Measurements from ENCODE around the gene PARM1. TPM values are rescaled to one million over a fixed set of nuclear protein-coding genes. Genes with fewer than 3 reads are reported as not detected.

Gene PARM1
- total and polyA plus RNA-seq, 10 donors: 2.6 to 42.6 (median 12.1) TPM

DNA sequence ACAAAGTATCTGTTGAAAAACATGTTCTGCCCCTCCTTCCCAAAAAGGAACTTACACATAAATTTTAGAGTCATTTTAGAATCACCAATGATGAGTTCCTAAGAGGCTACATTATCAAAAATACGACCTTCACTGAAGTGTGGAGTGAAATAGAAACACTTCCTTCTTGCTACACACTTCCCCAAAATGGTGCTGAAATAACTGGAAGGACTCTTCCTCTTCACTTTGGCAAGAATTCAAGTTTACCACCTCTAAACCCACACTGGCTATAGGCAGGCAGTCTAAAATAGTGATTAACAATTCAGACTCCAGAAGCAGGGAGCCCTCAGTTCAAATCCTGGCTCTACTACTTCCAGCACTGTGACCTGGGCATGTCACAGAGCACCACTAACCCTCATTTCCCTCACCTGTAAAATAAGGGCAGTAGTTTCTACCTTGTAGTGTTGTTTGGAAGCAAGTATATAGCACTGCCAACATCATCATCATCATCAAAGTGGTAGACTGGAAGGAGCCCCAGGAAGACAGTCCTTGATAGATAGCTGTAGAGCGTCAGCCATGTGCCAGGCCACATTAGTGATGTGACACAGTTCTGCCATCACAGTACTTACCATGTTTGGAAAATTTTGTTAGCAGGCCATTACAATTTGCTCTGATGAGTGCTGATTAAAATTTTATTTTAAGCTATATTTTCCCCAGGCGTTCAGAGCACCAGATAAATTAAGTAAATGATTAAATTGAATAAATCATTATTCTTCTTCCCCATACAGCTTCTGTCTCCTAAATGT is 103.3 kb downstream of the PARM1 start:
- no peak for DNase-seq
- peak overlapping the region in 1 of 8 donors; percentile 0 for H3K27ac ChIP-seq
- no peak overlapping the region for H3K4me3 ChIP-seq
- no peaks in the 10 kb centered on the region for H3K9me3 ChIP-seq
- peaks cover 0 to 22% (median 6%) of the 10 kb centered on the region in 6 donors for H3K4me1 ChIP-seq
- 55 to 63% (median 61%) methylated on average over 3 of the region's 3 CpGs for WGBS, 5 donors
- H3K36me3 ChIP-seq: no peaks in the 10 kb centered on the region
- intact Hi-C loops (cut with DNase I; ENCODE audit: low total_unique reads): no loop called here
- no peaks in the 10 kb centered on the region for H3K27me3 ChIP-seq (replicated peaks in 1 of 7)
- TF ChIP-seq, protein P1, sequence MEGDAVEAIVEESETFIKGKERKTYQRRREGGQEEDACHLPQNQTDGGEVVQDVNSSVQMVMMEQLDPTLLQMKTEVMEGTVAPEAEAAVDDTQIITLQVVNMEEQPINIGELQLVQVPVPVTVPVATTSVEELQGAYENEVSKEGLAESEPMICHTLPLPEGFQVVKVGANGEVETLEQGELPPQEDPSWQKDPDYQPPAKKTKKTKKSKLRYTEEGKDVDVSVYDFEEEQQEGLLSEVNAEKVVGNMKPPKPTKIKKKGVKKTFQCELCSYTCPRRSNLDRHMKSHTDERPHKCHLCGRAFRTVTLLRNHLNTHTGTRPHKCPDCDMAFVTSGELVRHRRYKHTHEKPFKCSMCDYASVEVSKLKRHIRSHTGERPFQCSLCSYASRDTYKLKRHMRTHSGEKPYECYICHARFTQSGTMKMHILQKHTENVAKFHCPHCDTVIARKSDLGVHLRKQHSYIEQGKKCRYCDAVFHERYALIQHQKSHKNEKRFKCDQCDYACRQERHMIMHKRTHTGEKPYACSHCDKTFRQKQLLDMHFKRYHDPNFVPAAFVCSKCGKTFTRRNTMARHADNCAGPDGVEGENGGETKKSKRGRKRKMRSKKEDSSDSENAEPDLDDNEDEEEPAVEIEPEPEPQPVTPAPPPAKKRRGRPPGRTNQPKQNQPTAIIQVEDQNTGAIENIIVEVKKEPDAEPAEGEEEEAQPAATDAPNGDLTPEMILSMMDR (IDR thresholded peaks at IDR 0.05 in 8 of 11, conservative IDR thresholded peaks at IDR 0.05 in 3 of 11): no peak
- TF ChIP-seq POLR2AphosphoS5 (IDR thresholded peaks at IDR 0.05): no peak
- no peak for TF ChIP-seq POLR2A (IDR thresholded peaks at IDR 0.05)

DNA sequence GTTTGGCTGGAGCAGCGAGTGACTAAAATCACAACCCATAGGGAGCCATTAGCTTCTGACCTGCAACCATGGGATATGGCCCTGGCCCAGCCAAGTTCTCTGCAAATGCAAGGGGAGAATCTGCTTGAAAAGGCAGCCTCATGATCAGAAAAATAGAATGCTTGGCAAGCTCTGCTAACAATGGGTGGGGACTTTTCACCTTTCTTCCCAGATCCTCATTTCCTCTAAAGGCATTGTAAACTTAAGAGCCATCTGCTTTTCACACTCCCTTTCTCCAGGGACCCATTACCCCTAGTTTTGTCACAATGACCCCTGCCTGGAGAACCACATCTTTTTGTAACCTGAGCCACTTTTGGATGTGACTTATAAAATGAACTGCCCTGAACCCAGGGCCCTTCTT is 104.3 kb downstream of the PARM1 start:
- H3K4me3 ChIP-seq: no peak overlapping the region
- TF ChIP-seq POLR2A (IDR thresholded peaks at IDR 0.05) (no peak), POLR2AphosphoS5 (IDR thresholded peaks at IDR 0.05) (no peak)
- TF ChIP-seq, protein P1 (IDR thresholded peaks at IDR 0.05 in 8 of 11, conservative IDR thresholded peaks at IDR 0.05 in 3 of 11): no peak
- DNase-seq: no peak
- intact Hi-C loops (cut with DNase I; ENCODE audit: low total_unique reads): no loop called here
- H3K9me3 ChIP-seq: no peaks in the 10 kb centered on the region
- no peak overlapping the region for H3K27ac ChIP-seq
- no peaks in the 10 kb centered on the region for H3K27me3 ChIP-seq (replicated peaks in 1 of 7)
- 69 to 89% (median 88%) methylated on average over 1 of the region's 1 CpG for WGBS, 5 donors
- H3K36me3 ChIP-seq: no peaks in the 10 kb centered on the region
- H3K4me1 ChIP-seq: peaks cover 0 to 20% (median 6%) of the 10 kb centered on the region in 6 donors

DNA sequence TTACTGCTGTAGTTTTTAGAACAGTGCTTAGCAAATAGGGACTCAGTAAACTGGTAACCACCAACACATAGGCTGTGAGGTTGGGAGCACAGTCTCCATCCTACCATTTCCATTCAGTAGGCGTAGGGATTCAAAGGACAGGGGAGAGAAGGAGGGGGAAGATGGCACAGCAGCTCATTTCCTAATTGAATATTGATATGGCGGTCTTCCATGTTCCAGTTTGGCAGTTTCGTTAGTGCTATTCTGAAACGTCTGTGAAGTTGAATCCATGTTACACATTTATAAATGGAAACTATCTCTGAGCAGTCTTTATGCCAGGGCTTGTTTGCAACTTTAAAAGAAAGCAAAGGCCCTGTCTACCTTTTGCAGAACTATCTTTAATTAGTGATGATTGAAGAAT is 105.5 kb downstream of the PARM1 start:
- no peak overlapping the region for H3K4me3 ChIP-seq
- 86 to 96% (median 90%) methylated on average over 4 of the region's 4 CpGs for WGBS, 5 donors
- intact Hi-C loops (cut with DNase I; ENCODE audit: low total_unique reads): no loop called here

DNA sequence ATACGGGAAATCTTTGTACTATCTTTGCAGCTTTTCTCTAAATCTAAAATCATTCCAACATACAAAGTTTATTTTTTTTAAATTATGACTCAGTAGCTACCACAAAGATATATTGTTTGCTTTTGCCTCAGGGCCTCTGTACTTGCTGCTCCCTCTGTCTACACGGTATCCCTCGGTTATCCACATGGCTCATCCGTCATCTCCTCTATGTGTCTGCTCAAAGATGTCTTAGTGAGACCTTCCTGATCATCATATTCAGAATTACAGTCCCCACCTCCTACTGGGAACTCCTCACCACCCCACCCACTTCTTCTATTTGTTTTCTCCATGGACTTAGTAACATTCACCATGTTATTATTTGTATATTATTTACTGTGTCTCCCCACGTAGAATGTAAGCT is 107.8 kb downstream of the PARM1 start:
- intact Hi-C loops (cut with DNase I; ENCODE audit: low total_unique reads): no loop called here
- Histone ChIP-seq H3K4me1 (peaks cover 0 to 12% (median 2%) of the 10 kb centered on the region in 6 donors), H3K27me3 (replicated peaks in 1 of 7) (no peaks in the 10 kb centered on the region), H3K9me3 (no peaks in the 10 kb centered on the region), H3K36me3 (no peaks in the 10 kb centered on the region), H3K4me3 (no peak overlapping the region), H3K27ac (no peak overlapping the region)
- TF ChIP-seq POLR2A (IDR thresholded peaks at IDR 0.05): no peak
- TF ChIP-seq, protein P1 (IDR thresholded peaks at IDR 0.05 in 8 of 11, conservative IDR thresholded peaks at IDR 0.05 in 3 of 11): no peak
- TF ChIP-seq POLR2AphosphoS5 (IDR thresholded peaks at IDR 0.05): no peak
- DNase-seq: no peak
- WGBS, 5 donors: 75 to 96% (median 86%) methylated on average over 5 of the region's 5 CpGs

More for the DNA sequence above, 105.5 kb downstream of the PARM1 start:
- H3K36me3 ChIP-seq: no peaks in the 10 kb centered on the region
- H3K27me3 ChIP-seq (replicated peaks in 1 of 7): no peaks in the 10 kb centered on the region
- H3K9me3 ChIP-seq: no peaks in the 10 kb centered on the region
- peaks cover 0 to 20% (median 6%) of the 10 kb centered on the region in 6 donors for H3K4me1 ChIP-seq
- no peak overlapping the region for H3K27ac ChIP-seq
- no peak for DNase-seq
- TF ChIP-seq POLR2A (IDR thresholded peaks at IDR 0.05) (no peak), POLR2AphosphoS5 (IDR thresholded peaks at IDR 0.05) (no peak)
- TF ChIP-seq, protein P1 (IDR thresholded peaks at IDR 0.05 in 8 of 11, conservative IDR thresholded peaks at IDR 0.05 in 3 of 11): no peak

Measured in spleen (tissue), 11 donors.